Endothelial cell of umbilical vein (primary cell): Measurements from ENCODE around the gene TMEM183A. TPM values are rescaled to one million over a fixed set of nuclear protein-coding genes. Genes with fewer than 3 reads are reported as not detected.

Source experiments
- BruUV-seq: library from RNA; stranded (reverse); fragments of 400-500 nt; replicated peaks from 2 replicates; lab custom pipeline; 2021; lab: Mats Ljungman, UMichigan
- CTCF ChIA-PET: fragments of 300-600, 350-600 bp; sonication (Branson Sonifier 250); formaldehyde crosslinking; loops from one replicate; lab custom pipeline; 2021; ENCODE audit warnings: antibody characterized with exemption, inconsistent platforms; lab: Charles Lee
- POLR2A ChIA-PET: fragments of 300-600, 350-600 bp; sonication (Branson Sonifier 250); formaldehyde crosslinking; loops from one replicate; lab custom pipeline; 2021; ENCODE audit warnings: antibody characterized with exemption, inconsistent platforms; lab: Charles Lee
- DNase-seq: peaks from one replicate; pipeline ENCODE4 v3.0.0-alpha.2; 2011; ENCODE audit warnings: low read depth, low spot score
- FAIRE-seq: peaks from 2 replicates; lab custom pipeline; 2011; peaks lifted over from hg19 to GRCh38; lab: Jason Lieb, UNC
- H2AFZ ChIP-seq: 2 replicates; pipeline ENCODE4 v1.6.0; 2012; ENCODE audit warnings: low read depth, low read length, control low read depth, inconsistent platforms
- H3K27ac ChIP-seq: 2 replicates; pipeline ENCODE4 v1.5.1; 2011; ENCODE audit warnings: low read depth, mild to moderate bottlenecking, control low read depth, low read length, moderate library complexity; ENCODE audit not compliant: insufficient read depth
- H3K27me3 ChIP-seq, 2 experiments: 2 replicates each; pipeline versions ENCODE4 v1.6.0 to v1.6.1; 2011; ENCODE audit warnings: low read length in 2 of 2, mixed read lengths in 1 of 2; ENCODE audit not compliant: control insufficient read depth in 2 of 2, insufficient read depth in 2 of 2
- H3K36me3 ChIP-seq, 2 experiments: 2 replicates in 1 of 2; 3 replicates in 1 of 2; pipeline ENCODE4 v1.5.1; 2011; ENCODE audit warnings: low read length in 2 of 2, mild to moderate bottlenecking in 1 of 2, moderate library complexity in 1 of 2; ENCODE audit not compliant: control insufficient read depth in 2 of 2, insufficient read depth in 2 of 2; ENCODE audit errors: extremely low read depth in 1 of 2
- H3K4me1 ChIP-seq: 3 replicates; pipeline ENCODE4 v1.5.1; 2011; ENCODE audit warnings: mild to moderate bottlenecking, low read length; ENCODE audit not compliant: control insufficient read depth, insufficient read depth; ENCODE audit errors: extremely low read depth
- H3K4me2 ChIP-seq: 2 replicates; pipeline ENCODE4 v1.6.1; 2011; ENCODE audit warnings: low read length, control low read depth, mixed read lengths; ENCODE audit not compliant: insufficient read depth
- H3K4me3 ChIP-seq, 3 experiments: fragments of 200-600 bp in 1 of 3; sonication (generic), shearing (Covaris generic) in 1 of 3; replicated peaks in 1 of 3; 2 replicates each; pipeline ENCODE4 v1.5.1; 2011 to 2016; ENCODE audit warnings: control low read depth in 3 of 3, low read length in 3 of 3, mild to moderate bottlenecking in 2 of 3, inconsistent platforms in 1 of 3, low read depth in 1 of 3, moderate library complexity in 1 of 3; ENCODE audit not compliant: insufficient read depth in 1 of 3
- H3K79me2 ChIP-seq: 2 replicates; pipeline ENCODE4 v1.6.0; 2012; ENCODE audit warnings: low read length, inconsistent platforms; ENCODE audit not compliant: control insufficient read depth, insufficient read depth
- H3K9ac ChIP-seq: replicated peaks from 2 replicates; pipeline ENCODE3; 2011; ENCODE audit warnings: low read length, control low read depth; ENCODE audit not compliant: insufficient read depth; ENCODE audit errors: extremely low read depth
- H3K9me1 ChIP-seq: replicated peaks from 3 replicates; pipeline ENCODE4 v1.6.0; 2011; ENCODE audit warnings: mild to moderate bottlenecking, low read length; ENCODE audit not compliant: control insufficient read depth, insufficient read depth; ENCODE audit errors: extremely low read depth
- H3K9me3 ChIP-seq: replicated peaks from 2 replicates; pipeline ENCODE4 v1.5.1; 2012; ENCODE audit warnings: low read length, inconsistent platforms; ENCODE audit not compliant: control insufficient read depth, insufficient read depth
- H4K20me1 ChIP-seq: replicated peaks from 2 replicates; pipeline ENCODE3; 2011; ENCODE audit warnings: mild to moderate bottlenecking, low read length; ENCODE audit not compliant: control insufficient read depth, insufficient read depth; ENCODE audit errors: extremely low read depth
- EZH2 ChIP-seq: IDR thresholded peaks from 2 replicates; pipeline ENCODE4 v1.6.1; 2012; ENCODE audit warnings: borderline replicate concordance, low read depth, mild to moderate bottlenecking, moderate library complexity, low read length, inconsistent platforms; ENCODE audit not compliant: severe bottlenecking
- FOS ChIP-seq: IDR thresholded peaks from 2 replicates; pipeline ENCODE4 v1.6.1; 2011; ENCODE audit warnings: mild to moderate bottlenecking, low read length, moderate library complexity, borderline replicate concordance; ENCODE audit not compliant: insufficient read depth
- GATA2 ChIP-seq: IDR thresholded peaks from 2 replicates; pipeline ENCODE4 v1.7.0; 2011; ENCODE audit warnings: low read depth, mild to moderate bottlenecking, moderate library complexity, mixed read lengths, low read length; ENCODE audit not compliant: insufficient read length, insufficient read depth
- JUN ChIP-seq: IDR thresholded peaks from 2 replicates; pipeline ENCODE4 v1.6.1; 2011; ENCODE audit warnings: borderline replicate concordance, low read depth; ENCODE audit not compliant: insufficient read length, insufficient read depth
- MAX ChIP-seq: IDR thresholded peaks from 2 replicates; pipeline ENCODE4 v1.6.1; 2011; ENCODE audit not compliant: insufficient read depth, insufficient read length
- MYC ChIP-seq: IDR thresholded peaks from one replicate; pipeline ENCODE4 v1.6.1; 2011; ENCODE audit warnings: mild to moderate bottlenecking, low read depth, low read length
- POLR2A ChIP-seq: IDR thresholded peaks from 2 replicates; pipeline ENCODE4 v1.6.1; 2012; ENCODE audit warnings: low read depth, mild to moderate bottlenecking, control low read depth, low read length
- POLR2AphosphoS5 ChIP-seq: IDR thresholded peaks from 2 replicates; pipeline ENCODE4 v1.6.1; 2012; ENCODE audit warnings: low read depth, mild to moderate bottlenecking, control low read depth, low read length, moderate library complexity; ENCODE audit not compliant: insufficient read depth
- dilution Hi-C: fragments of 300-500 bp; cut with MboI; formaldehyde crosslinking; loops from one replicate; pipeline ENCODE4 v1.15.0; 2019; ENCODE audit warnings: low sequenced_read_pairs; ENCODE audit not compliant: extremely low pct_ligation_motif_present
- intact Hi-C: fragments of 100-400 bp; cut with micrococcal nuclease; formaldehyde crosslinking; loops from one replicate; pipeline ENCODE4 v1.10.0; 2022
- polyA plus RNA-seq, 4 experiments: library from polyadenylated mRNA; depleted of rRNA in 3 of 4; stranded (reverse) in 3 of 4; unstranded in 1 of 4; fragments of >200 nt; gene quantifications; 2 replicates each; pipeline versions ENCODE4 v1.2.1 to v1.2.3, GENCODE V29; 2011 to 2012; ENCODE audit warnings: missing spikeins in 1 of 4
- total RNA-seq: library from RNA; stranded (reverse); gene quantifications from 2 replicates; pipeline ENCODE4 v1.2.3, GENCODE V29; 2021
- TF ChIP-seq, protein P1 (sequence below), 2 donors: IDR thresholded peaks; 1 replicate in 1 of 2; 2 replicates in 1 of 2; pipeline ENCODE4 v1.5.1; 2011; ENCODE audit warnings: low read length in 2 of 2, mild to moderate bottlenecking in 2 of 2, moderate library complexity in 2 of 2, control low read depth in 1 of 2, inconsistent platforms in 1 of 2, low read depth in 1 of 2; ENCODE audit not compliant: insufficient read depth in 1 of 2; ENCODE audit errors: extremely low read depth in 1 of 2

Gene TMEM183A
- total and polyA plus RNA-seq, 2 donors (not counting 3 experiments of a cell fraction or from before 2014, with no cell fraction given) = 59.4 to 110 TPM

GRCh38 chr1:203031467-203031866, 24.3 kb downstream of the TMEM183A start:
- no peaks in the 10 kb centered on the region for H3K79me2 ChIP-seq
- intact Hi-C loops = loop anchor here (10.0 kb wide), 1 partner anchor 293 kb away; no protein-coding TSS in a partner anchor
- ChIA-PET CTCF (interaction anchor here (1.9 to 3.4 kb wide), 3 partner anchors 185 to 238 kb away, joined by 13 to 21 read pairs (median 18); no protein-coding TSS in a partner anchor), POLR2A (no interaction called here)
- no peaks in the 10 kb centered on the region for H4K20me1 ChIP-seq
- no peaks in the 10 kb centered on the region for H3K9me1 ChIP-seq
- H3K36me3 ChIP-seq = no peaks in the 10 kb centered on the region
- no peak overlapping the region for H3K4me3 ChIP-seq
- peaks cover 5% of the 10 kb centered on the region for H3K4me1 ChIP-seq
- no peak overlapping the region for H3K27ac ChIP-seq
- H2AFZ ChIP-seq = no peak overlapping the region
- peaks cover 19 to 31% of the 10 kb centered on the region in 2 experiments for H3K27me3 ChIP-seq
- no TSS peak for BruUV-seq
- H3K9ac ChIP-seq = no peak overlapping the region
- FAIRE-seq (no peak), DNase-seq (no peak)
- no peak for TF ChIP-seq FOS
- TF ChIP-seq, protein P1, sequence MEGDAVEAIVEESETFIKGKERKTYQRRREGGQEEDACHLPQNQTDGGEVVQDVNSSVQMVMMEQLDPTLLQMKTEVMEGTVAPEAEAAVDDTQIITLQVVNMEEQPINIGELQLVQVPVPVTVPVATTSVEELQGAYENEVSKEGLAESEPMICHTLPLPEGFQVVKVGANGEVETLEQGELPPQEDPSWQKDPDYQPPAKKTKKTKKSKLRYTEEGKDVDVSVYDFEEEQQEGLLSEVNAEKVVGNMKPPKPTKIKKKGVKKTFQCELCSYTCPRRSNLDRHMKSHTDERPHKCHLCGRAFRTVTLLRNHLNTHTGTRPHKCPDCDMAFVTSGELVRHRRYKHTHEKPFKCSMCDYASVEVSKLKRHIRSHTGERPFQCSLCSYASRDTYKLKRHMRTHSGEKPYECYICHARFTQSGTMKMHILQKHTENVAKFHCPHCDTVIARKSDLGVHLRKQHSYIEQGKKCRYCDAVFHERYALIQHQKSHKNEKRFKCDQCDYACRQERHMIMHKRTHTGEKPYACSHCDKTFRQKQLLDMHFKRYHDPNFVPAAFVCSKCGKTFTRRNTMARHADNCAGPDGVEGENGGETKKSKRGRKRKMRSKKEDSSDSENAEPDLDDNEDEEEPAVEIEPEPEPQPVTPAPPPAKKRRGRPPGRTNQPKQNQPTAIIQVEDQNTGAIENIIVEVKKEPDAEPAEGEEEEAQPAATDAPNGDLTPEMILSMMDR (IDR thresholded peaks at IDR 0.05; ENCODE audit: extremely low read depth in 1 of 2, insufficient read depth in 1 of 2, low read depth in 1 of 2, low read length in 2 of 2) = peak; percentile 11 to 31
- H3K4me2 ChIP-seq = no peak overlapping the region
- dilution Hi-C loops = no loop called here
- H3K9me3 ChIP-seq = no peaks in the 10 kb centered on the region

DNA sequence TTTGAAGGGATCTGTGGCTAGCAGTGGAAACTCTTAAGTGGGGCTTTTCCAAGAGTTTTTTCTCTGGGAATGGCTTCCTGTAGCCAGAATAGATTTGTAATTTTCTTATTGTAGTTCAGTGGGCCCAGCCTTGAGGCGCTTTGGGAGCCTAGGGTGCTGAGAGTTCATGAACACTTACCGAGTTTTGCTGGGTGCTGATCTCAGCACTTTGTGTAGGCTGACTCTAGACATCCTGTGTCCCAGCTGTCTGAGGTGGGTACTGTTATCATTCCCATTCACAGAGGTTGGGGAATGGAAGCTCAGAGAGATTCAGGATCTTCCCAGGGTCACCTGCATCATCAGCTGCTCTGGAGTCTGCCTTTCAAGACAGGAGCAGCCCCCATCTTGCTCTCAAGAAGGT, 26.1 kb downstream of the TMEM183A start:
- DNase-seq (no peak), FAIRE-seq (no peak)
- intact Hi-C loops (loop anchor here (10.0 kb wide), 1 partner anchor 292 kb away; no protein-coding TSS in a partner anchor), dilution Hi-C loops (no loop called here)
- Histone ChIP-seq H3K27me3 (peaks cover 3 to 28% of the 10 kb centered on the region in 2 experiments), H3K27ac (no peak overlapping the region), H3K9me1 (no peaks in the 10 kb centered on the region), H3K36me3 (no peaks in the 10 kb centered on the region), H3K79me2 (no peaks in the 10 kb centered on the region), H3K9ac (no peak overlapping the region), H3K4me3 (no peak overlapping the region), H3K4me2 (no peak overlapping the region), H4K20me1 (no peaks in the 10 kb centered on the region), H3K4me1 (no peaks in the 10 kb centered on the region), H3K9me3 (no peaks in the 10 kb centered on the region), H2AFZ (no peak overlapping the region)
- TF ChIP-seq POLR2AphosphoS5 = no peak
- TF ChIP-seq FOS = no peak
- TF ChIP-seq GATA2 = no peak
- TF ChIP-seq MYC = no peak
- TF ChIP-seq, protein P1 (IDR thresholded peaks at IDR 0.05; ENCODE audit: extremely low read depth in 1 of 2, insufficient read depth in 1 of 2, low read depth in 1 of 2, low read length in 2 of 2) = no peak
- TF ChIP-seq MAX = no peak
- TF ChIP-seq JUN = no peak
- TF ChIP-seq POLR2A = no peak
- TF ChIP-seq EZH2 = no peak
- ChIA-PET CTCF (interaction anchor here (1.2 to 4.5 kb wide), 3 partner anchors 85 to 234 kb away, joined by 4 to 42 read pairs (median 14); no protein-coding TSS in a partner anchor), POLR2A (no interaction called here)
- BruUV-seq = no TSS peak
